ENCODE measurements around the gene PRR12. TPM values are rescaled to one million over a fixed set of nuclear protein-coding genes. Genes with fewer than 3 reads are reported as not detected.

PRR12 gene
- total and polyA plus RNA-seq, 9 donors: 2.8 to 44.1 (median 30.1) TPM

- no peaks in the 10 kb centered on the region for H3K36me3 ChIP-seq
- no peak for TF ChIP-seq CTCF (IDR thresholded peaks at IDR 0.05)
- no peak for TF ChIP-seq POLR2A (IDR thresholded peaks at IDR 0.05)
- no peak for TF ChIP-seq EP300 (IDR thresholded peaks at IDR 0.05)
- no peak for DNase-seq
- no peaks in the 10 kb centered on the region for H3K4me1 ChIP-seq (ENCODE audit: insufficient read depth)
- H3K27ac ChIP-seq: no peak overlapping the region
- no peaks in the 10 kb centered on the region for H3K9me3 ChIP-seq
- intact Hi-C loops (cut with DNase I): no loop called here
- 95% methylated on average over 2 of the region's 2 CpGs for WGBS, 3 donors
- no peak overlapping the region for H3K4me3 ChIP-seq
- no peaks in the 10 kb centered on the region for H3K27me3 ChIP-seq
These were observed 11.8 kb downstream of the PRR12 start for GRCh38 chr19:49602806-49603205.

- WGBS, 3 donors: 80 to 87% (median 81%) methylated on average over 6 to 7 of the region's 7 CpGs
- Histone ChIP-seq H3K36me3 (no peaks in the 10 kb centered on the region), H3K27me3 (no peaks in the 10 kb centered on the region), H3K4me1 (ENCODE audit: insufficient read depth) (no peaks in the 10 kb centered on the region), H3K9me3 (no peaks in the 10 kb centered on the region), H3K27ac (no peak overlapping the region), H3K4me3 (no peak overlapping the region)
- no peak for DNase-seq
- intact Hi-C loops (cut with DNase I): no loop called here
- TF ChIP-seq CTCF (IDR thresholded peaks at IDR 0.05) (no peak), POLR2A (IDR thresholded peaks at IDR 0.05) (no peak), EP300 (IDR thresholded peaks at IDR 0.05) (no peak)
These were observed 14.6 kb downstream of the PRR12 start for GRCh38 chr19:49605605-49606004.

GRCh38 chr19:49609499-49610092, 18.6 kb downstream of the PRR12 start:
- Histone ChIP-seq H3K36me3 (no peaks in the 10 kb centered on the region), H3K4me1 (ENCODE audit: insufficient read depth) (no peaks in the 10 kb centered on the region), H3K27ac (no peak overlapping the region), H3K9me3 (no peaks in the 10 kb centered on the region), H3K4me3 (no peak overlapping the region), H3K27me3 (no peaks in the 10 kb centered on the region)
- no peak for TF ChIP-seq POLR2A (IDR thresholded peaks at IDR 0.05)
- TF ChIP-seq CTCF (IDR thresholded peaks at IDR 0.05): no peak
- no peak for TF ChIP-seq EP300 (IDR thresholded peaks at IDR 0.05)
- intact Hi-C loops (cut with DNase I): no loop called here
- WGBS, 3 donors: 94 to 97% (median 96%) methylated on average over 12 of the region's 12 CpGs
- DNase-seq: no peak

GRCh38 chr19:49613374-49613773, 22.4 kb downstream of the PRR12 start:
- Histone ChIP-seq H3K4me1 (ENCODE audit: insufficient read depth) (no peaks in the 10 kb centered on the region), H3K27ac (no peak overlapping the region), H3K9me3 (no peaks in the 10 kb centered on the region), H3K36me3 (no peaks in the 10 kb centered on the region), H3K27me3 (no peaks in the 10 kb centered on the region), H3K4me3 (no peak overlapping the region)
- TF ChIP-seq POLR2A (IDR thresholded peaks at IDR 0.05) (no peak), EP300 (IDR thresholded peaks at IDR 0.05) (no peak), CTCF (IDR thresholded peaks at IDR 0.05) (no peak)
- no peak for DNase-seq
- 68 to 82% (median 74%) methylated on average over 4 of the region's 4 CpGs for WGBS, 3 donors
- intact Hi-C loops (cut with DNase I): no loop called here
